ENCODE results near the gene SAFB2.

DNA sequence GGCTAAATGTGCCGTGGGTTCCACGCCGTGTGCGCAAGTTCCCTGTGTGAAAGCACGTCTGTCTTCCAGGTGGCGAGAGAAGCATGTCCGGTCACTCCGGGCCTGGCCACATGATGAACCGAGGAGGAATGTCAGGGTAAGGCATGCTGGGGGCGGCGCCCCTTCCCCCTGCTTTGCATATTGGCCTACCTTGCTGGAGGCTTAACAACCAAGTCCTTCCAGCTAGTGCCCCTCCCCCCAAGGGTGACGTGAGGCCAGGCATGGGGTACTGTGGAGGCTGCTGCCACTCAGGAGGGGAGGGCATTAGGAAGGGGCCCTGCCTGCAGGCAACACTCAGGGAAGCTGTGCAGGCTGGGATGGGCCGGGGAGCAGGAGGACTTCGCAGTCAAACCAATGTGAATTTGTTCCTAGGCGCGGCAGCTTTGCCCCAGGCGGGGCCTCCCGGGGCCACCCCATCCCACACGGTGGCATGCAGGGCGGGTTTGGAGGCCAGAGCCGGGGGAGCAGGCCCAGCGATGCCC lies 45.2 kb upstream of the SAFB2 start:
- no peak for TF ChIP-seq EZH2 (IDR thresholded peaks at IDR 0.05; ENCODE audit: borderline replicate concordance, insufficient read depth, low read depth, low read length, poor library complexity, severe bottlenecking)
- TF ChIP-seq, protein P1, sequence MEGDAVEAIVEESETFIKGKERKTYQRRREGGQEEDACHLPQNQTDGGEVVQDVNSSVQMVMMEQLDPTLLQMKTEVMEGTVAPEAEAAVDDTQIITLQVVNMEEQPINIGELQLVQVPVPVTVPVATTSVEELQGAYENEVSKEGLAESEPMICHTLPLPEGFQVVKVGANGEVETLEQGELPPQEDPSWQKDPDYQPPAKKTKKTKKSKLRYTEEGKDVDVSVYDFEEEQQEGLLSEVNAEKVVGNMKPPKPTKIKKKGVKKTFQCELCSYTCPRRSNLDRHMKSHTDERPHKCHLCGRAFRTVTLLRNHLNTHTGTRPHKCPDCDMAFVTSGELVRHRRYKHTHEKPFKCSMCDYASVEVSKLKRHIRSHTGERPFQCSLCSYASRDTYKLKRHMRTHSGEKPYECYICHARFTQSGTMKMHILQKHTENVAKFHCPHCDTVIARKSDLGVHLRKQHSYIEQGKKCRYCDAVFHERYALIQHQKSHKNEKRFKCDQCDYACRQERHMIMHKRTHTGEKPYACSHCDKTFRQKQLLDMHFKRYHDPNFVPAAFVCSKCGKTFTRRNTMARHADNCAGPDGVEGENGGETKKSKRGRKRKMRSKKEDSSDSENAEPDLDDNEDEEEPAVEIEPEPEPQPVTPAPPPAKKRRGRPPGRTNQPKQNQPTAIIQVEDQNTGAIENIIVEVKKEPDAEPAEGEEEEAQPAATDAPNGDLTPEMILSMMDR (IDR thresholded peaks at IDR 0.05): no peak

Measured in B cell (primary cell).